Measurements from ENCODE around the gene FGF2. TPM values are rescaled to one million over a fixed set of nuclear protein-coding genes. Genes with fewer than 3 reads are reported as not detected.
"Not testable (repeated sequence)": the region's sequence is repeated elsewhere in the genome, so short reads cannot be mapped to it uniquely, and the experiment has no call there.

FGF2 gene
- 10 to 100 TPM in 4 of 8 experiments, 1 to 10 TPM in 4; 6.0 to 40.3 (median 9.5) TPM for total RNA-seq

DNA sequence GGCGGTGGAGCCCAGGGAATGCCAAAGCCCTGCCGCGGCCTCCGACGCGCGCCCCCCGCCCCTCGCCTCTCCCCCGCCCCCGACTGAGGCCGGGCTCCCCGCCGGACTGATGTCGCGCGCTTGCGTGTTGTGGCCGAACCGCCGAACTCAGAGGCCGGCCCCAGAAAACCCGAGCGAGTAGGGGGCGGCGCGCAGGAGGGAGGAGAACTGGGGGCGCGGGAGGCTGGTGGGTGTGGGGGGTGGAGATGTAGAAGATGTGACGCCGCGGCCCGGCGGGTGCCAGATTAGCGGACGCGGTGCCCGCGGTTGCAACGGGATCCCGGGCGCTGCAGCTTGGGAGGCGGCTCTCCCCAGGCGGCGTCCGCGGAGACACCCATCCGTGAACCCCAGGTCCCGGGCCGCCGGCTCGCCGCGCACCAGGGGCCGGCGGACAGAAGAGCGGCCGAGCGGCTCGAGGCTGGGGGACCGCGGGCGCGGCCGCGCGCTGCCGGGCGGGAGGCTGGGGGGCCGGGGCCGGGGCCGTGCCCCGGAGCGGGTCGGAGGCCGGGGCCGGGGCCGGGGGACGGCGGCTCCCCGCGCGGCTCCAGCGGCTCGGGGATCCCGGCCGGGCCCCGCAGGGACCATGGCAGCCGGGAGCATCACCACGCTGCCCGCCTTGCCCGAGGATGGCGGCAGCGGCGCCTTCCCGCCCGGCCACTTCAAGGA is at the start of gene FGF2:
Gene FGF2 (plus strand): TSS at position 279 of the 705 bp plus-strand sequence. CDS start 344 bp downstream, at position 623.
- in situ Hi-C loops (cut with MboI; ENCODE audit: low pct_unique_long_range_greater_than_20kb in 2 of 9, low sequenced_read_pairs in 9 of 9, unreplicated experiment in 9 of 9): no loop called here
- peaks cover 8 to 10% of the 10 kb centered on the region in 2 donors for H3K4me1 ChIP-seq (replicated peaks in 1 of 2)

DNA sequence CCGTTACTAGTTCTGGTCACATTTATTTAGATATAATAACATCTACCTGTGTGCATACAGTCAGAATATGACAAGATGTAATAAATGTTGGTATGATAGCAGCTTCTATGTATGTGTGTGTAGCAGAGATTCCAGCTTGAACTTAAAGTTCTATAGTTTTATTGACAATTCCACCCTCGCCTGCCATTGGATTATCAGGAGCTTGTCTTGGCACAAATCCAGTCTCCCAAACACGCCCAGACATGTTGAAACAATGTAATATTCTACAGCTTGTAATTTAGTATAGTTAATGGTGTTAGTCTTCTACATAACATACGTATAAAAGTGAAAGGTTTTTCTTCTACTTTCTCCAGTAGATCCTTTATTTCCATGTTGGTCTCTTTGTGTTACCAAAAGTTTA is 49.7 kb upstream of the FGF2 start:
- WGBS, 10 experiments: 60 to 91% (median 77%) methylated on average over 1 to 4 of the region's 4 CpGs; no CpG with 5 or more reads in 3 of the 10 experiments
- H3K27ac ChIP-seq: no peak overlapping the region
- in situ Hi-C loops (cut with MboI; ENCODE audit: low pct_unique_long_range_greater_than_20kb in 2 of 9, low sequenced_read_pairs in 9 of 9, unreplicated experiment in 9 of 9): no loop called here

More for the DNA sequence above, at the start of gene FGF2:
- H3K4me3 ChIP-seq: peak within 1 kb of the TSS; percentile 63 to 99 (median 75)
- peak within 1 kb of the TSS in 1 of 2 donors; percentile 4 for H3K27ac ChIP-seq
- peak; percentile 55 to 74 (median 72) for ATAC-seq (replicated peaks in 6 of 8)
- 2% methylated on average over 11 of the region's 97 CpGs; no CpG with 5 or more reads in 9 of the 10 experiments for WGBS, 10 experiments

DNA sequence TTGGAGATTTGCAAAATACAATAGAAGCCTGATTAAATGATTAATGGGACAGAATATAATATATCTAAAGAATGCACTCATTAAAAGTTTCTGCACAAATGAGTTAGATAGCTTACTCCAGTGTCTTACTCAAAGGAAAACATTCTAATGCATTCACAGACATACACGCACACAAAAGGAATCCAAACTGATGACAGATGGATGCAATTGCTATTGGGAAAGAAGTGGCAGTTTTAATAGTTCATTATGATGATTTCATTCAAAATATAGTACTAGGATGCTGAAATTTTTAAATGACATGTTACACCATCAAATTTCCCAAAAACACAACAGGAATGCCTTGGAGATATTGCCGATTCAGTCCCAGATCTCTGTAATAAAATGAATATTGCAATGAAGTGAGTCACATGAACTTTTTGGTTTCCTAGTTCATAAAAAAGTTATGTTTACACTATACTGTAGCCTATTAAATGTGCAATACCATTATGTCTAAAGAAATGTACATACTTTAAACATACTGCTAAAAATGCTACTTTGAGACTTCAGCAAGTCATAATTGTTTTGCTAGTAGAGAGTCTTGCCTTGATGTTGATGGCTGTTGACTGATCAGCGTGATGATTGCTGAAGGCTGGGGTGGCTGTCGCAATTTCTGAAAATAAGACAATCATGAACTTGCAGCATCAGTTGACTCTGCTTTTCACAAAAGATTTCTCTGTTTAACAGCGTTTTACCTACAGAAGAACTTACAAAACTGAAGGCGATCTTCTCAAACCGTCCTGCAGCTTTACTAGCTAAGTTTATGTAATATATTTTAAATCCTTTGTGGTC is 48.6 kb upstream of the FGF2 start:
- Histone ChIP-seq H3K27ac (no peak overlapping the region), H3K4me3 (no peak overlapping the region), H3K4me1 (replicated peaks in 1 of 2) (no peaks in the 10 kb centered on the region)
- whole genome bisulfite sequencing, 10 experiments: 55 to 100% (median 95%) methylated on average over 3 to 7 of the region's 7 CpGs
- peak in 3 of 8 experiments; percentile 79 to 92 (median 90) for ATAC-seq (replicated peaks in 6 of 8)
- in situ Hi-C loops (cut with MboI; ENCODE audit: low pct_unique_long_range_greater_than_20kb in 2 of 9, low sequenced_read_pairs in 9 of 9, unreplicated experiment in 9 of 9): no loop called here

More for the DNA sequence above, 49.7 kb upstream of the FGF2 start:
- no peak for ATAC-seq (replicated peaks in 6 of 8)
- H3K4me3 ChIP-seq: no peak overlapping the region
- H3K4me1 ChIP-seq (replicated peaks in 1 of 2): no peaks in the 10 kb centered on the region

DNA sequence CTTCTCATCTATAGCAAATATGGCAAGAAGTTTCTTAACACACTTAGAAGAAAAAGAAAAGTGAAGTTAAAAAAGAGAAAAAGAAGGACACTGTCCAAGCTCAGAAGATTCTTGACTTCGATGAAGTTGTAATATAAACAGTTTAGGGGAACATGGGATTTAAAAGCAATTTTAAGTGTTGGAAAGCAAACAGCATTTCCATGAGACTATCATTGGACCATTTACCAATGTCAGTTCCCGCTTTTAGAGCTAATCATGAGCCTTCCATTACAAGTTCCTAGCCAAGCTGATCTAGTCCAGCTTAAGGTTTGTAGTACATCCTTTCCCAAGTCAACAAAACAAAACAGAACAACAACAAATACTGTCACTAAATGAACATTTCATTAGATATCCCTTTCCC is 45.1 kb upstream of the FGF2 start:
- 28 to 100% (median 92%) methylated on average over 1 to 2 of the region's 2 CpGs; no CpG with 5 or more reads in 1 of the 10 experiments for WGBS, 10 experiments
- in situ Hi-C loops (cut with MboI; ENCODE audit: low pct_unique_long_range_greater_than_20kb in 2 of 9, low sequenced_read_pairs in 9 of 9, unreplicated experiment in 9 of 9): no loop called here
- no peak overlapping the region for H3K4me3 ChIP-seq
- ATAC-seq (replicated peaks in 6 of 8): no peak
- peaks cover 0 to 5% of the 10 kb centered on the region in 2 donors for H3K4me1 ChIP-seq (replicated peaks in 1 of 2)
- no peak overlapping the region for H3K27ac ChIP-seq

- ATAC-seq (replicated peaks in 6 of 8): peak; percentile 65 to 99 (median 94)
- WGBS, 10 experiments: 6 to 60% (median 20%) methylated on average over 1 to 5 of the region's 6 CpGs; no CpG with 5 or more reads in 2 of the 10 experiments
- Histone ChIP-seq H3K4me1 (replicated peaks in 1 of 2) (peaks cover 0 to 5% of the 10 kb centered on the region in 2 donors), H3K27ac (no peak overlapping the region), H3K4me3 (no peak overlapping the region)
- in situ Hi-C loops (cut with MboI; ENCODE audit: low pct_unique_long_range_greater_than_20kb in 2 of 9, low sequenced_read_pairs in 9 of 9, unreplicated experiment in 9 of 9): no loop called here
These were observed 43.1 kb upstream of the FGF2 start for GRCh38 chr4:122783301-122784215.

DNA sequence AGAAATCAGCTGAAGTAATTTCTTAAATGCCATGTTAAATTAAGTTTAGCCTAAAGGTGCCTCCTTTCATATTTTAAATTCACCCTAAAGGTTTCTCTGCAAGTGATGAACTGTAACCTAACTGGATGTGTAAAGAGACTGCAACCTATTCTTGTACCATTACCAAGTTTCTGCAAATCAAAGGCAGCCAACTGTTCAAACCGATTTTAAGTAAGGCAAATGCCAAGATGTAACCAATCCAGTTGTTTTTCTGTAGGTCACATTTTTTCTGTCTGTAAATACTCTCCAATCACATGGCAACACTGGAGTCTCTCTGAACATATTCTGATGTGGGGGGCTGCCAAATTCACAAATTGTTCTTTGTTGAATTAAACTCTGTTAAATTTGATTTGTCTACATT is 42.4 kb upstream of the FGF2 start:
- in situ Hi-C loops (cut with MboI; ENCODE audit: low pct_unique_long_range_greater_than_20kb in 2 of 9, low sequenced_read_pairs in 9 of 9, unreplicated experiment in 9 of 9): no loop called here
- no peak for ATAC-seq (replicated peaks in 6 of 8)
- Histone ChIP-seq H3K27ac (no peak overlapping the region), H3K4me1 (replicated peaks in 1 of 2) (peaks cover 0 to 5% of the 10 kb centered on the region in 2 donors), H3K4me3 (no peak overlapping the region)
- 0 to 33% (median 5%) methylated on average over 1 of the region's 1 CpG for WGBS, 10 experiments

DNA sequence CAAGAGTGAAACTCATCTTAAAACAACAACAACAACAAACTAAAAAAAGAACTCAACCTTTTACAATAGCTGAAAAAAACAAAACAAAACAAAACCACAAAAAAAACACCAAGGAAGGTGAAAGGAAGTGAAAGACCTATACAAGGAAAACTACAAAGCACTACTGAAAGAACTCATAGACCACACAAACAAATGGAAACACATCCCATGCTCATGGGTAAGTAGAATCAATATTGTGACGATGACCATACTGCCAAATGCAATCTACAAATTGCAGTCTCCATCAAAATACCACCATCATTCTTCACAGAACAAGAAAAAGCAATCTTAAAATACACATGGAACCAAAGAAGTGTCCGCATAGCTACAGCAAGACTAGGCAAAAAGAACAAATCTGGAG is 41.5 kb upstream of the FGF2 start:
- WGBS, 10 experiments: 90 to 100% (median 100%) methylated on average over 1 to 2 of the region's 2 CpGs; no CpG with 5 or more reads in 1 of the 10 experiments
- in situ Hi-C loops (cut with MboI; ENCODE audit: low pct_unique_long_range_greater_than_20kb in 2 of 9, low sequenced_read_pairs in 9 of 9, unreplicated experiment in 9 of 9): no loop called here
- H3K27ac ChIP-seq: no peak overlapping the region

GRCh38 chr4:122786296-122786695 is 40.3 kb upstream of the FGF2 start:
- H3K4me3 ChIP-seq; H3K27ac ChIP-seq; in situ Hi-C loops (cut with MboI; ENCODE audit: low pct_unique_long_range_greater_than_20kb in 2 of 9, low sequenced_read_pairs in 9 of 9, unreplicated experiment in 9 of 9); ATAC-seq (replicated peaks in 6 of 8); H3K4me1 ChIP-seq (replicated peaks in 1 of 2): not testable (repeated sequence)
- 60 to 100% (median 95%) methylated on average over 1 to 4 of the region's 4 CpGs; no CpG with 5 or more reads in 5 of the 10 experiments for WGBS, 10 experiments

More for the DNA sequence above, 41.5 kb upstream of the FGF2 start:
- Histone ChIP-seq H3K4me1 (replicated peaks in 1 of 2) (peaks cover 0 to 5% of the 10 kb centered on the region in 2 donors), H3K4me3 (no peak overlapping the region)
- ATAC-seq (replicated peaks in 6 of 8): no peak

DNA sequence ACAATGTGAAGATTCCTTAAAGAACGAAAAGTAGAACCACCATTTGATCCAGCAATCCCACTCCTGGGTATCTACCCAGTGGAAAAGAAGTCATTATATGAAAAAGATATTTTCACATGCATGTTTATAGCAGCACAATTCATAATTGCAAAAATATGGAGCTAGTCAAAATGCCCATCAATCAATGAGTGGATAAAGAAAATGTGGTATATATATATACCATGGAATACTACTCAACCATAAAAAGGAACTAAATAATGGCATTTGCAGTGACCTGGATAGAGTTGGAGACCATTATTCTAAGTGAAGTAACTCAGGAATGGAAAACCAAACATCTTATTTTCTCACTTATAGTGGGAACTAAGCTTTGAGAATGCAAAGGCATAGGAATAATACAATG is 39.7 kb upstream of the FGF2 start:
- H3K4me3 ChIP-seq; ATAC-seq (replicated peaks in 6 of 8); H3K4me1 ChIP-seq (replicated peaks in 1 of 2); in situ Hi-C loops (cut with MboI; ENCODE audit: low pct_unique_long_range_greater_than_20kb in 2 of 9, low sequenced_read_pairs in 9 of 9, unreplicated experiment in 9 of 9); H3K27ac ChIP-seq: not testable (repeated sequence)
- 75 to 100% (median 100%) methylated on average over 1 of the region's 1 CpG; no CpG with 5 or more reads in 6 of the 10 experiments for whole genome bisulfite sequencing, 10 experiments

GRCh38 chr4:122787940-122788339 is 38.7 kb upstream of the FGF2 start:
- in situ Hi-C loops (cut with MboI; ENCODE audit: low pct_unique_long_range_greater_than_20kb in 2 of 9, low sequenced_read_pairs in 9 of 9, unreplicated experiment in 9 of 9): no loop called here
- 75 to 100% (median 100%) methylated on average over 1 of the region's 1 CpG; no CpG with 5 or more reads in 5 of the 10 experiments for WGBS, 10 experiments
- ATAC-seq (replicated peaks in 6 of 8): no peak
- peaks cover 0 to 5% of the 10 kb centered on the region in 2 donors for H3K4me1 ChIP-seq (replicated peaks in 1 of 2)
- no peak overlapping the region for H3K4me3 ChIP-seq
- no peak overlapping the region for H3K27ac ChIP-seq

DNA sequence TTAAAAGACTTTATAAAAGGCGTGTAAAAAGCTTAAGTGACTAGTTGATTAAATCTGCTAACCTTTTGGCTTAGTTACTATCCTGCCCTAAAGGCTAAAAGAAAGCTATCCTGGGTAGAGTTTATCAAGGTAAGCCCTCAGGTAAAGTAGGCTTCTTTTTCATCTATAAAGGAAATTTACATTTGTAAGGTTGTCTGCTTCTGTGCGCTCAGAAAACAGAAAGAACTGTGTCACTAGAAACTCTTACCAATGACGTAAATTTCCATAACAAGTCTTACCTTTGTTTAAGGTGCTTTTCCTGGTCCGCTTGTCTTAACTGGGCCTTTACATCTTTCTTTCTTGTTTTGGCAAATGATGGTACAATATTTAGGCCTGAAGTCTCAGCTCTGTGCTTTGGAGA is 37.7 kb upstream of the FGF2 start:
- no peak overlapping the region for H3K27ac ChIP-seq
- H3K4me3 ChIP-seq: no peak overlapping the region
- in situ Hi-C loops (cut with MboI; ENCODE audit: low pct_unique_long_range_greater_than_20kb in 2 of 9, low sequenced_read_pairs in 9 of 9, unreplicated experiment in 9 of 9): no loop called here
- H3K4me1 ChIP-seq (replicated peaks in 1 of 2): no peaks in the 10 kb centered on the region
- no peak for ATAC-seq (replicated peaks in 6 of 8)
- WGBS, 10 experiments: 78 to 100% (median 91%) methylated on average over 2 to 4 of the region's 4 CpGs

GRCh38 chr4:122793811-122794210 is 32.8 kb upstream of the FGF2 start:
- no peaks in the 10 kb centered on the region for H3K4me1 ChIP-seq (replicated peaks in 1 of 2)
- no peak overlapping the region for H3K4me3 ChIP-seq
- in situ Hi-C loops (cut with MboI; ENCODE audit: low pct_unique_long_range_greater_than_20kb in 2 of 9, low sequenced_read_pairs in 9 of 9, unreplicated experiment in 9 of 9): no loop called here
- no peak for ATAC-seq (replicated peaks in 6 of 8)
- no peak overlapping the region for H3K27ac ChIP-seq

All from motor neuron (in vitro differentiated cells).